VCaP (cell line): Measurements from ENCODE around the gene SLC16A14.

Source experiments
- H3K27ac ChIP-seq: fragments of 450-650 bp; 2 replicates; pipeline ENCODE4 v1.5.1; 2017
- TF ChIP-seq, protein P1 (sequence below): fragments of 450-650 bp; conservative IDR thresholded peaks from 2 replicates; pipeline ENCODE4 v1.5.1; 2017; ENCODE audit warnings: mild to moderate bottlenecking, moderate library complexity

Gene SLC16A14

DNA sequence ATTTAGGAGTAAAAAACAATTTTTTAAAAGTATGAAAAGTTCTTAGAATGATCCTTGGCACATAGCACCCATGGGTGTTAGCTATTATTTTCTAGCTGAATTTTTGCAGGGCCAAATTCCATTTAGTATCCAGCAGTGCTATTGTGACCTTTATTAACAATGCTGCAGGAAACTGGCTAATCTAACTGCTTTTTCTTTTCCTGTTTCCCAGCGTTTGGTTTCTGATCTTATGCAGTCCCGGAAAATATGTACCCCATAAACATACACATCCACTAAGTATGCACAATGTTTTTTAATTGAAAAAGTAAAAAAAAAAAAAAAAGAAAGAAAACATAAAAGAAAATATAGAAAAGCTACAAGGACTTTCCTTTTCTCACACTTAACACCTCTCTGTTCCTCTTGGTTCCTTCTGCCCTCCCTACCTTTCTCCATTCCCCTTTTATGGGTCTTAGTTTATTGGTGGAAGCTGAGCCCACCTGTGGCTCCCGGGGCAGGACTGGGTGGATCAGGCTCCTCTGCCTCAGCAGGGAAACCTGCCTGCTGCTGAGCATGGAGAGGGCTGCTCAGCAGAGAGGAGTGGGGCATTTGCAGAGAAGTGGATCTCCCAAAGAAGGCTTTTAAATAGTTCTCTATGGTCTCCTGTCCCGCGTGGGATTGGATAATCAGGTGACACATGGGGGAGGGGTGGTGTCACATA lies 9.3 kb upstream of the SLC16A14 start:
- no peak overlapping the region for H3K27ac ChIP-seq
- TF ChIP-seq, protein P1, sequence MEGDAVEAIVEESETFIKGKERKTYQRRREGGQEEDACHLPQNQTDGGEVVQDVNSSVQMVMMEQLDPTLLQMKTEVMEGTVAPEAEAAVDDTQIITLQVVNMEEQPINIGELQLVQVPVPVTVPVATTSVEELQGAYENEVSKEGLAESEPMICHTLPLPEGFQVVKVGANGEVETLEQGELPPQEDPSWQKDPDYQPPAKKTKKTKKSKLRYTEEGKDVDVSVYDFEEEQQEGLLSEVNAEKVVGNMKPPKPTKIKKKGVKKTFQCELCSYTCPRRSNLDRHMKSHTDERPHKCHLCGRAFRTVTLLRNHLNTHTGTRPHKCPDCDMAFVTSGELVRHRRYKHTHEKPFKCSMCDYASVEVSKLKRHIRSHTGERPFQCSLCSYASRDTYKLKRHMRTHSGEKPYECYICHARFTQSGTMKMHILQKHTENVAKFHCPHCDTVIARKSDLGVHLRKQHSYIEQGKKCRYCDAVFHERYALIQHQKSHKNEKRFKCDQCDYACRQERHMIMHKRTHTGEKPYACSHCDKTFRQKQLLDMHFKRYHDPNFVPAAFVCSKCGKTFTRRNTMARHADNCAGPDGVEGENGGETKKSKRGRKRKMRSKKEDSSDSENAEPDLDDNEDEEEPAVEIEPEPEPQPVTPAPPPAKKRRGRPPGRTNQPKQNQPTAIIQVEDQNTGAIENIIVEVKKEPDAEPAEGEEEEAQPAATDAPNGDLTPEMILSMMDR, result no peak

DNA sequence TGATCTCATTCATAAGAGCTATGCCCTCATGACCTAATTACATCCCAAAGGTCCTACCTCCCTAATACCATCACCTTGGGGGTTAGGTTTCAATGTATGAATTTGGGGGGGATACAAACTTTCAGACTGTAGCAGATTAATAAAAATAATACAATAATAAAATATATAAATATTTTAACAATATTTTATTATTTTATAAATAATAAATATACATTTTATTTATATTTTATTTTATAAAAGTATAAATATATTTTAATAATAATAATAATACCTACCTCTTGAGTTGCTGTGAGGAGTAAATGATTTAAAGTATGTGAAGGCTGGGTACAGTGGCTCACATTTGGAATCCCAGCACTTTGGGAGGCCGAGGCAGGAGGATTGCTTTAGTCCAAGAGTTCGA lies 8.1 kb upstream of the SLC16A14 start:
- H3K27ac ChIP-seq, result no peak overlapping the region
- TF ChIP-seq, protein P1, result no peak

DNA sequence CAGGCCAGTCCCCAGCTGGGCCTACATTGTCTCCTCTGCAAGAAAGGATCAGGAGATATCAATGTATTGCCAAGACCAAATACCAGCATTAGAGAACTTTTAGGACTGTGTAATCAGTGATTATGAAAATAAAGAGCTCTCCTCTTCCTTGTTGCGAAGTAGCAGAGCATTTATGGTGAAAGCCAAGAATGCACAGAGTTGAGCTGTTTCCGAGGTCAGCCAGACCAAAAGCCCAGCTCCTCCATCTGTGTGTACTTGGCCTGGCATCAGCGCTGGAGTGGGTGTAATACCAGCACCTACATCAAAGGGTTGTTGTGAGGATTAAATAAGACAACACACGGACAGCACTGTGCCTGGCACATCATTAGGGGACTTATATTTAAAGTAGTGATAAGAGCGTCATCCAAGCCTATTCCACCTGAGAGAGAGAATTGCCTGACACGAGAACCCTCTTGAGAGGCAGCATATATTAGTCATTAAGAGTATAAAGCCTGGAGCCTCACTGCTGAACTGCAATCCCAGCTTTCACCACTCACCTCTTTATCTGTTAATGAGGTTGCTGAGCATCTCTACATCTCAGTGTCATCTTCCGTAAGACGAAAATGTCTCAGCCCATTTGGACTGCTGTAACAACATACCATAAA lies 7.4 kb upstream of the SLC16A14 start:
- H3K27ac ChIP-seq, result no peak overlapping the region
- TF ChIP-seq, protein P1, result no peak

DNA sequence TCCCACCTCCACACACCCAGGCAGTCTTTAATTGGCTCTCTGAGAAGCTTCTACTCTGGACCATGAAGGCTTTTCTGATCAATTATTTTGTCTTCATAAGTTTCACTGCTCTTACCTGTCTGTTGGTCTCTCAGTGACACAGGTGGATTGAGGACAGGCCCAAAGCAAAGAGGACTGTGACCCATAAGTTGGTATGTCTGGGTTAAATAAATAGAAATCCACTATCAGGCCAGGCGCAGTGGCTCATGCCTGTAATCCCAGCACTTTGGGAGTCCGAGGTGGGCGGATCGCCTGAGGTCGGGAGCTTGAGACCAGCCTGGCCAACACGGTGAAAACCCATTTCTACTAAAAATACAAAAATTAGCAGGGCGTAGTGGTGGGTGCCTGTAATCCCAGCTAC lies 2.7 kb upstream of the SLC16A14 start:
- TF ChIP-seq, protein P1, result no peak
- H3K27ac ChIP-seq, result no peak overlapping the region

DNA sequence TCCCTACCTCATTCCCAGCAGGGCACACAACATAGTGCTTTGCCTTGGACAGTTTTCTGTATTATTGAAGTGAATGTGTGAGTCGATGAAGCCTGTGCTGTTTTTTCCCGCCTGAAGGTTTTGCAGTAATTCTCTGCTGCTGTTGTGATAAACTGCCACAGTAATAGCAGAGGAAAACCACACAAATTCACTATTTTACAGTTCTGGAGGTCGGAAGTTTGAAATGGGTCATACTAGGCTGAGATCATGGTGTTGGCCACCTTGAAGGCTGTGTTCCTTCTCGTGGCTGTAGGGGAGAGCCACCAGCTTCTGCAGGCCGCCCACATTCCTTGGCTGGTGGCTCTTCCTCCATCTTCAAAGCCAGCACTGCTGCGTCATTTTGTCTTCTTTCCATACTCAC lies 678 bp upstream of the SLC16A14 start:
- TF ChIP-seq, protein P1, result no peak
- H3K27ac ChIP-seq, result no peak overlapping the region; the same call in 1 of the 2 replicates

DNA sequence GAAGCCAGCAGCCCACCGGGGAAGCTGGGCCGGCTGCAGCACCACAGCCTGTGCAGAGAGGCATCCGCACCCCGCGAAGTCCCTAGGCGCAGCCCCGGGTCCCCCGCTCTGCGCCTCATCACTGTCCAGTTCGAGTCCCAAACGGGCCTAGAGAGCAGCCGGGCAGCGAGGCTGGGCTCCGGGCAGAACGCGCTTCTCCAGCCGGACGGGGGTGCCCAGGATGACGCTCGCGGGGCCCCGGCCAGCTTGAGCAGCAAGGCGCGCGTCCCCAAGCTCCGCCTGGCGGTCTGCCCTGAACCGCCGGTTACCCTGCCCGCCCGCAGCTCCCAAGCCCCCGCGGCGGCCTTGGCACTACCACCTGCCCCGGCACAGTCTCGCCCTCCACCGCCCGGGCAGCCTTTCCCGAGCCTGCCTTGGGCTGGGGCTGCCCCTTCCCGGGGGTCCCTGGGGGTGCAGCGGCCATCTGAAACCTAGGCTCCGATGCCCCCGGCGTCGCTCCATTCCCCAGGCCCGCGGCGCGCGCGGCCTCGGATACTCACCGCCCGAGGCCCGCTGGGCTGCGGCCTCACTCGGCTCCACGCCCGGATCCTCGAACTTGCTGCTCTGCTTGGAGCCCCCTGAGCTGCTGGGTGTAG lies 591 bp downstream of the SLC16A14 start:
- TF ChIP-seq, protein P1, result no peak
- H3K27ac ChIP-seq, result peak overlapping the region; percentile 91

DNA sequence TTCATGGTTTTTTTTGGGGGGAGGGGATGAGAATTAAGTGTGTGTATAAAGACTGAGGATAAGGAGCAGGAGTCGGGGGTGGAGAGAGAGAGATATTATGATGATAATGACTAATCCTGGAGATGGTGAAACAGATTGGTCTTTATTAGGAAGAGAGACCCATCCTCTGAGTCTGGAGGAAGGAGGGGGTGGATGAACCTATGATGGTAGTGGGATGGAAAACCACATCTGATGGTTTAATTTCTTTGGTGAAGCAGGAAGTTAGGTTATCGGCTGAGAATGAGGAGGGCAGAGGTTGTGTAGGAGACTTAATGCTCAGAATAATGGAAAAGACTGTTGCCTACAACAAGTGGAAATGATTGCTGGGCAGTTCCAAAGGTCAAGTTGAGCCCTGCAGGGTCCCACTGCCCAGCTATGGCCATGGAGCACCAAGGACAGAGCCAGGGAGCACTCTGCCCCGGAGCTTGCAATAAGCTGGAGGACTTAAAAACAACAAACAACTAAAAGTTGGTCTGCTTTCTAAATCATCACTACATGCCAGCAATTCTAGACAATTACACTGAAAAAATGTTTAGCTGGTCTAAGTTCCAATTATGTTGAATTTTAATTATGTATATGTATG lies 7.9 kb downstream of the SLC16A14 start:
- H3K27ac ChIP-seq, result no peak overlapping the region
- TF ChIP-seq, protein P1, result no peak
